ENCODE measurements around the gene ADNP2.

ADNP2 gene

DNA sequence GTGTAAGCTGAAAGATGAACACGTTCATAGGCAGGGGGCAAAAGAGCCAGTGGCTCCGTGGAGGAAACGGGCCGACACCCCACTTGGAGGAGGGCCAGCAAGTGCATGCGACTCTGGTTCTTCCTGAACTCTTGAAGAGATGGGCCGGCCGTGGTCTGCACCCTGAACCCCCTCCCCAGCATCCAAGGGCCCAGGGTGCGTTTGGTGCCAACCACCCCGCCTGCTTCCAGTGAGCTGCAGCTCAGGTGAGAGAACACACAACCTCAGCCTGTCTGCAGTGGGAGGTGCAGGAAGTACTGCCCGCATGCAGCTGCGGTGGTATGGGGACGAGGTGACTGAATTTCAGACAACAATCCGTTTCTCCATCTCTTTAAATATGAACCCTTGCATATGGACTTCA is 58.9 kb downstream of the ADNP2 start:
- H3K4me3 ChIP-seq (ENCODE audit: low read depth in 1 of 2, low read length in 1 of 2): no peak overlapping the region
- peaks cover 6% of the 10 kb centered on the region for H3K9me3 ChIP-seq
- TF ChIP-seq, protein P1, sequence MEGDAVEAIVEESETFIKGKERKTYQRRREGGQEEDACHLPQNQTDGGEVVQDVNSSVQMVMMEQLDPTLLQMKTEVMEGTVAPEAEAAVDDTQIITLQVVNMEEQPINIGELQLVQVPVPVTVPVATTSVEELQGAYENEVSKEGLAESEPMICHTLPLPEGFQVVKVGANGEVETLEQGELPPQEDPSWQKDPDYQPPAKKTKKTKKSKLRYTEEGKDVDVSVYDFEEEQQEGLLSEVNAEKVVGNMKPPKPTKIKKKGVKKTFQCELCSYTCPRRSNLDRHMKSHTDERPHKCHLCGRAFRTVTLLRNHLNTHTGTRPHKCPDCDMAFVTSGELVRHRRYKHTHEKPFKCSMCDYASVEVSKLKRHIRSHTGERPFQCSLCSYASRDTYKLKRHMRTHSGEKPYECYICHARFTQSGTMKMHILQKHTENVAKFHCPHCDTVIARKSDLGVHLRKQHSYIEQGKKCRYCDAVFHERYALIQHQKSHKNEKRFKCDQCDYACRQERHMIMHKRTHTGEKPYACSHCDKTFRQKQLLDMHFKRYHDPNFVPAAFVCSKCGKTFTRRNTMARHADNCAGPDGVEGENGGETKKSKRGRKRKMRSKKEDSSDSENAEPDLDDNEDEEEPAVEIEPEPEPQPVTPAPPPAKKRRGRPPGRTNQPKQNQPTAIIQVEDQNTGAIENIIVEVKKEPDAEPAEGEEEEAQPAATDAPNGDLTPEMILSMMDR (IDR thresholded peaks at IDR 0.05): no peak
- no peaks in the 10 kb centered on the region for H3K4me1 ChIP-seq (ENCODE audit: control insufficient read depth in 1 of 2, insufficient read depth in 1 of 2, low read depth in 1 of 2, low read length in 1 of 2)
- peaks cover 41% of the 10 kb centered on the region for H3K27me3 ChIP-seq
- H3K27ac ChIP-seq: no peak overlapping the region
- no peaks in the 10 kb centered on the region for H3K36me3 ChIP-seq

DNA sequence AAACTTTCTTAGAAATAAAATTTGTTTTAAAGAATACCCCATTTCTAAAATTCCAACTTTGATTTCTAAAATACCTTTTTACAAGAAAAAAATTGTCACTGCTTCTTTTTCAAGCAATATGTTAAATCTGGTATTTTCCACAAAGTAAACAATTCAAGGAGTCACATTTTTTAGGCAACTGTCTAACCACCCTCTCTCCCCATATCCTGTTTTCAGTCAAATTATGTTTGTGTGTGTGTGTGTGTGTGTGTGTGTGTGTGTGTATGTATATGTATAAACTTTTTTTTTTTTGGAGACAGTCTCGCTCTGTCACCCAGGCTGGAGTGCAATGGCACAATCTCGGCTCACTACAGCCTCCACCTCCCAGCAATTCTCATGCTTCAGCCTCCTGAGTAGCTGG is 59.3 kb downstream of the ADNP2 start:
- H3K27me3 ChIP-seq: peaks cover 41% of the 10 kb centered on the region
- TF ChIP-seq, protein P1 (IDR thresholded peaks at IDR 0.05): no peak
- peaks cover 6% of the 10 kb centered on the region for H3K9me3 ChIP-seq
- H3K4me3 ChIP-seq (ENCODE audit: low read depth in 1 of 2, low read length in 1 of 2): no peak overlapping the region
- no peaks in the 10 kb centered on the region for H3K4me1 ChIP-seq (ENCODE audit: control insufficient read depth in 1 of 2, insufficient read depth in 1 of 2, low read depth in 1 of 2, low read length in 1 of 2)
- no peak overlapping the region for H3K27ac ChIP-seq
- H3K36me3 ChIP-seq: no peaks in the 10 kb centered on the region

DNA sequence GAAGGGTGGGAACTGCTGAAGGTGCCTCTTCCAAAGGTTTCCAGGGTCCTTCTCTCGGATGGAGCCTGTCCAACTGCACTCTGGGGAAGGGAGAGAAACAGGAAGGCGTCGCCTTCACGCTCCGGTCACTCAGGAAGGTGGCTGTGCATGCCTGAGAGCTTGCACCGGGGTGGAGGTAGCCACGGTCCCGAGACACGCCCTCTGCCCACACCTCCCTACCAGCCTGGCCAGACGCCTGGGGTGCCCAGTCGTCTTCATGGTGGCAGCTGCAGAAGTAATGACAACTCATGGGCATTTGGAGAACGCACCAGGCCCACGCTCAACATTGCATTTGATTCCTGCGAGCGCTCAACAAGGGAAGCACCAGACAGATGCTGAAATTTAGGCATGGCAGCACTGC is 59.9 kb downstream of the ADNP2 start:
- Histone ChIP-seq H3K4me1 (ENCODE audit: control insufficient read depth in 1 of 2, insufficient read depth in 1 of 2, low read depth in 1 of 2, low read length in 1 of 2) (no peaks in the 10 kb centered on the region), H3K4me3 (ENCODE audit: low read depth in 1 of 2, low read length in 1 of 2) (no peak overlapping the region), H3K36me3 (no peaks in the 10 kb centered on the region), H3K27me3 (peaks cover 41% of the 10 kb centered on the region), H3K27ac (no peak overlapping the region), H3K9me3 (peaks cover 4% of the 10 kb centered on the region)
- TF ChIP-seq, protein P1 (IDR thresholded peaks at IDR 0.05): no peak

DNA sequence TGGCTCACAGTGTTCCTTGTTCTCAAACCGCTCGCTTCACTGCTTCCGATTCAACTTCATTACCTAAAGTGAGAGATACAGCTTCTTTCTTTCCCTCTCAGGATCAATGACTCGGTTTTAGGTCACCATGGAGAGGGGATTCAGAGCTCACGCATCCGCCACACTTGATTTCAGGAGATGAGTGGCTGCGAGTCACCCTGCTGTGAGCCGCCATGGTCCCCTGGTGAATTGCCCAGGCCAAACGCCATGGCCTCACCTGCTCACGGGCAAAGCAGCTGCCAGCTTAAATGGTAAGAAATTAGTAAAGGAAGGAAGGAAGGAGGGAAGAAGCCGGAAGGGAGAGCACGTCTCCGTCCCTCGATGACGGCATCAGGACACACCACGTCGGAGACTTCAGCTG is 60.5 kb downstream of the ADNP2 start:
- Histone ChIP-seq H3K9me3 (no peaks in the 10 kb centered on the region), H3K36me3 (no peaks in the 10 kb centered on the region), H3K4me1 (ENCODE audit: control insufficient read depth in 1 of 2, insufficient read depth in 1 of 2, low read depth in 1 of 2, low read length in 1 of 2) (no peaks in the 10 kb centered on the region), H3K27ac (no peak overlapping the region), H3K27me3 (peaks cover 41% of the 10 kb centered on the region), H3K4me3 (ENCODE audit: low read depth in 1 of 2, low read length in 1 of 2) (no peak overlapping the region)
- TF ChIP-seq, protein P1 (IDR thresholded peaks at IDR 0.05): no peak

DNA sequence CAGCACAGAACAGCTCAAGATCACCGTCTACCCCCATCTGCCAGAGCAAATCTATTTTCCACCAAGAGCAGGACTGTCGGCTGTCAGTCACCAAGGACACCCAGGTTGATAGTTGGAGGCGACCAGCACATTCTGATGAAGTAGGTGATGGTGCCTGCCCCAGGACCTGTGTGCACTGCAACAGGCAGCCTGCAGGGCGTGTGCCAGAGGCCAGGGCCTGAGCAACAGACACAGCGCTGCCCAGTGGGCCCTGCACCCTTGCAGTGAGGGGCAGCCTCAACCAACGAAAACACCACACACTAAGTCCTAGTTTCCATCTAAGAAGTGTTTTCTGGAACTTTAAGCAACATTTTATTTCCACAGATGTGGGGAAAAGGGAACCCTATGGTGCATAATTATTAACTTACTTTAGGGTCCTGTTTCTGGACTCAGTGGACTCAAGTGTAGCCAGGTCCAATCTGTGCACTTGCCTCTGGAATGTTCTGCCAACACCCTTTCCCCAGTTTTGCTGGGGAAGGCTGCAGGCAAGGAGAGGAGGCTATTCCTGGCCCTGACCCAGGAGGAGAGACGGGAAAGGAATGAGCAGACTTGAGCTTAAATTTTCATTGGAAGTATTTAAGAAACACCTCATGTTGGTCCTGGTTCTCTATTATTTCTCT is 61.5 kb downstream of the ADNP2 start:
- Histone ChIP-seq H3K9me3 (no peaks in the 10 kb centered on the region), H3K4me3 (ENCODE audit: low read depth in 1 of 2, low read length in 1 of 2) (no peak overlapping the region), H3K27ac (no peak overlapping the region), H3K4me1 (ENCODE audit: control insufficient read depth in 1 of 2, insufficient read depth in 1 of 2, low read depth in 1 of 2, low read length in 1 of 2) (no peaks in the 10 kb centered on the region), H3K36me3 (no peaks in the 10 kb centered on the region), H3K27me3 (peaks cover 48% of the 10 kb centered on the region)
- TF ChIP-seq, protein P1 (IDR thresholded peaks at IDR 0.05): no peak
